ENCODE measurements around the gene SBNO2. TPM values are rescaled to one million over a fixed set of nuclear protein-coding genes. Genes with fewer than 3 reads are reported as not detected.

SBNO2 gene
- total RNA-seq, 2 donors from 2014 or later = 65.5 to 77.1 TPM

GRCh38 chr19:1150333-1151036, 23.6 kb downstream of the SBNO2 start:
- H3K4me1 ChIP-seq = peaks cover 8% of the 10 kb centered on the region
- H3K4me3 ChIP-seq = no peak overlapping the region
- no peak overlapping the region for H3K9ac ChIP-seq (ENCODE audit: low read depth in 2 of 2, low read length in 2 of 2)
- peaks cover 5% of the 10 kb centered on the region for H3K36me3 ChIP-seq
- intact Hi-C loops (cut with DNase I) = no loop called here
- H3K27ac ChIP-seq = no peak overlapping the region
- no peaks in the 10 kb centered on the region for H3K27me3 ChIP-seq
- DNase-seq = no peak
- no peaks in the 10 kb centered on the region for H3K9me3 ChIP-seq
- no peak for TF ChIP-seq CTCF (IDR thresholded peaks at IDR 0.05)

- Histone ChIP-seq H3K27me3 (no peaks in the 10 kb centered on the region), H3K9me3 (no peaks in the 10 kb centered on the region), H3K27ac (no peak overlapping the region), H3K9ac (ENCODE audit: low read depth in 2 of 2, low read length in 2 of 2) (no peak overlapping the region), H3K4me1 (no peaks in the 10 kb centered on the region), H3K4me3 (no peak overlapping the region), H3K36me3 (peaks cover 5% of the 10 kb centered on the region)
- no peak for TF ChIP-seq CTCF (IDR thresholded peaks at IDR 0.05)
- intact Hi-C loops (cut with DNase I) = no loop called here
- no peak for DNase-seq
These were observed 24.6 kb downstream of the SBNO2 start for GRCh38 chr19:1149259-1150045.

GRCh38 chr19:1147934-1148549, 26.0 kb downstream of the SBNO2 start:
- no peak overlapping the region for H3K27ac ChIP-seq
- H3K27me3 ChIP-seq = no peaks in the 10 kb centered on the region
- TF ChIP-seq CTCF (IDR thresholded peaks at IDR 0.05) = no peak
- no peak for DNase-seq
- intact Hi-C loops (cut with DNase I) = no loop called here
- no peak overlapping the region for H3K4me3 ChIP-seq
- no peak overlapping the region for H3K9ac ChIP-seq (ENCODE audit: low read depth in 2 of 2, low read length in 2 of 2)
- no peaks in the 10 kb centered on the region for H3K9me3 ChIP-seq
- H3K4me1 ChIP-seq = no peaks in the 10 kb centered on the region
- H3K36me3 ChIP-seq = peaks cover 5% of the 10 kb centered on the region

- H3K36me3 ChIP-seq = peaks cover 5% of the 10 kb centered on the region
- TF ChIP-seq CTCF (IDR thresholded peaks at IDR 0.05) = no peak
- no peak overlapping the region for H3K4me3 ChIP-seq
- H3K9me3 ChIP-seq = no peaks in the 10 kb centered on the region
- no peak overlapping the region for H3K9ac ChIP-seq (ENCODE audit: low read depth in 2 of 2, low read length in 2 of 2)
- DNase-seq = no peak
- no peaks in the 10 kb centered on the region for H3K4me1 ChIP-seq
- intact Hi-C loops (cut with DNase I) = no loop called here
- no peak overlapping the region for H3K27ac ChIP-seq
- H3K27me3 ChIP-seq = no peaks in the 10 kb centered on the region
These were observed 26.9 kb downstream of the SBNO2 start for GRCh38 chr19:1146858-1147780.

GRCh38 chr19:1146412-1146699, 27.7 kb downstream of the SBNO2 start:
- Histone ChIP-seq H3K9ac (ENCODE audit: low read depth in 2 of 2, low read length in 2 of 2) (no peak overlapping the region), H3K36me3 (peaks cover 5% of the 10 kb centered on the region), H3K4me3 (no peak overlapping the region), H3K4me1 (no peaks in the 10 kb centered on the region), H3K27ac (no peak overlapping the region), H3K9me3 (no peaks in the 10 kb centered on the region), H3K27me3 (no peaks in the 10 kb centered on the region)
- intact Hi-C loops (cut with DNase I) = no loop called here
- no peak for TF ChIP-seq CTCF (IDR thresholded peaks at IDR 0.05)
- no peak for DNase-seq

Data from colonic mucosa (tissue), 4 donors.